ENCODE data around the gene SAA2.
"Not testable (repeated sequence)": the region's sequence is repeated elsewhere in the genome, so short reads cannot be mapped to it uniquely, and the experiment has no call there.

SAA2 gene

GRCh38 chr11:18264035-18264434, 15.6 kb upstream of the SAA2 start:
- Histone ChIP-seq H3K4me1 (ENCODE audit: insufficient read depth, low read length) (no peaks in the 10 kb centered on the region), H3K9me3 (ENCODE audit: control insufficient read depth, insufficient read depth, low read length) (no peaks in the 10 kb centered on the region), H3K9ac (ENCODE audit: low read depth, low read length) (no peak overlapping the region), H3K36me3 (ENCODE audit: insufficient read depth, low read length) (no peaks in the 10 kb centered on the region)

GRCh38 chr11:18262681-18263350, 14.3 kb upstream of the SAA2 start:
- not testable (repeated sequence) for H3K4me1 ChIP-seq (ENCODE audit: insufficient read depth, low read length); H3K36me3 ChIP-seq (ENCODE audit: insufficient read depth, low read length); H3K9me3 ChIP-seq (ENCODE audit: control insufficient read depth, insufficient read depth, low read length); H3K9ac ChIP-seq (ENCODE audit: low read depth, low read length)

- Histone ChIP-seq H3K4me1 (ENCODE audit: insufficient read depth, low read length) (no peaks in the 10 kb centered on the region), H3K36me3 (ENCODE audit: insufficient read depth, low read length) (no peaks in the 10 kb centered on the region), H3K9ac (ENCODE audit: low read depth, low read length) (no peak overlapping the region), H3K9me3 (ENCODE audit: control insufficient read depth, insufficient read depth, low read length) (no peaks in the 10 kb centered on the region)
Observed at GRCh38 chr11:18261721-18262120, 13.3 kb upstream of the SAA2 start.

DNA sequence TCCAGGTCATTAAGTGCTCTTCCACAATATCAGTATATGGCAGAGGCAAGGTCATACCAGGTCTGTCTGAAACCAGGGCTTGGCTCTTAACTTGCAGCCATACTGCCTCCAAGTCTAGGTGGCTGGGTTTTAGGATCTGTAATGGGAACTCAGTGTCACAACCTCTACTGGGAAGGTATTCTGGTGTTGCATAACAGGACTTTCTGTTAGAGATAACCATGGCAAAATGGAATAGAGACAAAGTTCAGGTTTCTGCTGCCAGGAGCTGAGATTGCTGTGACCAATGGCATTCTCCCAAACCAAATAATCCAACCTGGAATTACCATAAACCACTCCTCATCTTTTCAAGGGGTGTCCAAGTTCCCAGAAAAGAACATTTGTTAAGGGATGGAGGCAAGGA, 10.8 kb upstream of the SAA2 start:
- Histone ChIP-seq H3K9ac (ENCODE audit: low read depth, low read length) (no peak overlapping the region), H3K36me3 (ENCODE audit: insufficient read depth, low read length) (no peaks in the 10 kb centered on the region), H3K4me1 (ENCODE audit: insufficient read depth, low read length) (no peaks in the 10 kb centered on the region), H3K9me3 (ENCODE audit: control insufficient read depth, insufficient read depth, low read length) (no peaks in the 10 kb centered on the region)

DNA sequence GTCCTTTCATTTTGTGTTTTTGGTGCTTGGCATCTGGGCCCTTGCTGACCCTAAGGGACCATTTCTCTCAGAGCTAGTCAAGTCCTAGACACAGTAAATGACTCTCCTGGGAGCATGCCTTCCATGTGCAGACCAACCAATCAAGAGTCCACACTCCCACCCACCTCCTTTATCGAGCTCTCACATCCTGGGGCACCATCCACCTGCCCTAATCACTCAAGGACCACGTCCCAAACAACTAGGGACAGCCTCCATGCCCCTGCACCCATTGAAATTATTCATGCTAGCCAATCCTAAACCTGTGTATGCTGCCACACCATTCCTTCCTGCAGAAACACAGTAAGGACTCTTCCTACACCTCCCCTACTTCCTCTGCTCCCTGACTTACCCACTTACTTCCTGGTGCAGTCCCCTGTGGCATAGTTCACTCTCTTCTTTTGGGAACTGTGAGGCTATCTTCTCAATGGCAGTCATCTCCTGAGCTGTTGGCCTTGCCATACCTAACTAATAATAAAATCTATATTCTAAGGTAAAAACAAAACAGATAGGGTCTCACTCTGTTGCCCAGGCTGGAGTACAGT, 6.4 kb upstream of the SAA2 start:
- no peaks in the 10 kb centered on the region for H3K4me1 ChIP-seq (ENCODE audit: insufficient read depth, low read length)
- H3K9ac ChIP-seq (ENCODE audit: low read depth, low read length): no peak overlapping the region
- no peaks in the 10 kb centered on the region for H3K36me3 ChIP-seq (ENCODE audit: insufficient read depth, low read length)
- no peaks in the 10 kb centered on the region for H3K9me3 ChIP-seq (ENCODE audit: control insufficient read depth, insufficient read depth, low read length)

DNA sequence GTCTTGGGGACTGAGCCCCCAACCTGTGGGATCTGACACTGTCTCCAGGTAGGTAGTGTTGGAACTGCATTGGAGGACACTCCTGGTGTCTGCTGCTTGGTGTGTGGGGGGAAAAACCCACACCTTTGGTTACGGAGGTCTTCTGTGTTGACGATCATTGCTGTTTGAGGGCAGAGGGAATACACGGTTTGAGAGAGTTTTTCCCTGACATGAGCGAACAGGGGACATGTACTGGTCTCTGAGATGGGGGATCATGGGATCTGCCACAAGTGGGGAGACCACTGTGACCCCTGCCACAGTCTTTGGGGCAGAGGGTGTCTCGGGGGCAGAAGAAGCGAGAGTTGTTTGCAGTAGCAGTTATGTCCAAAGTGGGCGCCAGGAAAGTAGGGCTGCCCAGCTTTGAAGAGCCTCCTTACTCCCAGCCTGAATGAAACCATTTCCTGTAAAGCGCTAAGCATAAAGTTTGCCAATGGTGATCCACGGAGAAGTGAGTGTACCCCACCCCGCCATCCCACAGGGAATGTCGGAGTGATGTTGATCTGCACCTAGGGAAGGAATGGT, 5.4 kb upstream of the SAA2 start:
- Histone ChIP-seq H3K36me3 (ENCODE audit: insufficient read depth, low read length) (no peaks in the 10 kb centered on the region), H3K4me1 (ENCODE audit: insufficient read depth, low read length) (no peaks in the 10 kb centered on the region), H3K9me3 (ENCODE audit: control insufficient read depth, insufficient read depth, low read length) (no peaks in the 10 kb centered on the region), H3K9ac (ENCODE audit: low read depth, low read length) (no peak overlapping the region)

GRCh38 chr11:18253233-18253632, 4.8 kb upstream of the SAA2 start:
- no peaks in the 10 kb centered on the region for H3K9me3 ChIP-seq (ENCODE audit: control insufficient read depth, insufficient read depth, low read length)
- H3K9ac ChIP-seq (ENCODE audit: low read depth, low read length): no peak overlapping the region
- H3K4me1 ChIP-seq (ENCODE audit: insufficient read depth, low read length): no peaks in the 10 kb centered on the region
- no peaks in the 10 kb centered on the region for H3K36me3 ChIP-seq (ENCODE audit: insufficient read depth, low read length)

DNA sequence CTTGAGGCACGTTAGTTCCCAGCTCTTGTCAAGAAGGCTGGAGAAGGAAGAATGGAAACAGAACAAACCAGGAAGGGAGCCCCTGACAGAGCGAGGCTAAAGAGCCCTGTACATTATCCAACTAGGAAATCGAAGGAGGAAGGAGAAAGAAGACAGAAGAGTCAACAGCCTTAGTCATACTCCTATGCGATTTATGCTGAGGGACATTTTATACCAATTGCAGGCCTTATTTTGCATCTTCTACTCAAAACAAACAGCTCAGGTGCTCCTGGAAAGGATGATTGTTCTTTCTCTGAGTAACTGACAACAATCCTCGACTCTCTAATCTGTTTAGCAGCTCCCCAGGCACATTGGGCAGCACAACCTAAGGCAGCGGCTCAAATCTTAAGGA, 1.3 kb downstream of the SAA2 start:
- H3K4me1 ChIP-seq (ENCODE audit: insufficient read depth, low read length); H3K9ac ChIP-seq (ENCODE audit: low read depth, low read length); H3K9me3 ChIP-seq (ENCODE audit: control insufficient read depth, insufficient read depth, low read length); H3K36me3 ChIP-seq (ENCODE audit: insufficient read depth, low read length): not testable (repeated sequence)

DNA sequence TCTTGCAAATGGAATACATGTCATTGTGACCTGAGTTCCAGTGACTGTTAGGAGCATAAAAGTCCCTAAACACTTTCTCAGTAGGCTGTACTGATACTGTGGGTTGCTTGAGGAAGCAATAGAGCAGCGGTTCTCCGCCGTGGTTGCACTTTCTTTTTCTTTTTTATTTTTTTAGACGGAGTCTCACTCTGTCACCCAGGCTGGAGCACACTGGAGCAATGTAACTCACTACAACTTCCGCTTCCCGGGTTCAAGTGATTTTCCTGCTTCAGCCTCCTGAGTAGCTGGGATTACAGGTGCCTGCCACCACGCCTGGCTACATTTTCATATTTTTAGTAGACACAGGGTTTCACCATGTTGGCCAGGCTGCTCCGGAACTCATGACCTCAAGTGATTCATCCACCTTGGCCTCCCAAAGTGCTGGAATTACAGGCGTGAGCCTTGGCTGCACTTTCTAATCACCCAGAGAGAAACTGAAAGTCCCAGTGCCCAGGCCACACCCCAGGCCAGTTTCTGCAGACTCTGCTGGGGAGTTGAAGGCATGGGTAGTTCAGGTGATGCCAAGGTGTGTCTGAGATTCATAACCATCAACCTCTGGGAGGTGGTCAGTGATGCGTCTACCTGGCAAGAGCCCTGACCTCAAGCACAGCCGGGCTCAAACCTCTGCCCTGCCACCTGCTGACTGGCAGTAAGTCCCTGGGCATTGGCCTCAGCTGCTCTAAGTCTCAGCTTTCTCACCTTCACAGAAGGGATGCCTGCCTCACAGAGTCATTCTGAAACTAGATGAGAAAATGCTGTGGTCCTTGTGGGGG, 1.9 kb downstream of the SAA2 start:
- H3K4me1 ChIP-seq (ENCODE audit: insufficient read depth, low read length); H3K9me3 ChIP-seq (ENCODE audit: control insufficient read depth, insufficient read depth, low read length); H3K36me3 ChIP-seq (ENCODE audit: insufficient read depth, low read length); H3K9ac ChIP-seq (ENCODE audit: low read depth, low read length): not testable (repeated sequence)

- Histone ChIP-seq H3K4me1 (ENCODE audit: insufficient read depth, low read length) (no peaks in the 10 kb centered on the region), H3K9ac (ENCODE audit: low read depth, low read length) (no peak overlapping the region), H3K36me3 (ENCODE audit: insufficient read depth, low read length) (no peaks in the 10 kb centered on the region), H3K9me3 (ENCODE audit: control insufficient read depth, insufficient read depth, low read length) (no peaks in the 10 kb centered on the region)
Observed at GRCh38 chr11:18245396-18245795, 3.1 kb downstream of the SAA2 start.

DNA sequence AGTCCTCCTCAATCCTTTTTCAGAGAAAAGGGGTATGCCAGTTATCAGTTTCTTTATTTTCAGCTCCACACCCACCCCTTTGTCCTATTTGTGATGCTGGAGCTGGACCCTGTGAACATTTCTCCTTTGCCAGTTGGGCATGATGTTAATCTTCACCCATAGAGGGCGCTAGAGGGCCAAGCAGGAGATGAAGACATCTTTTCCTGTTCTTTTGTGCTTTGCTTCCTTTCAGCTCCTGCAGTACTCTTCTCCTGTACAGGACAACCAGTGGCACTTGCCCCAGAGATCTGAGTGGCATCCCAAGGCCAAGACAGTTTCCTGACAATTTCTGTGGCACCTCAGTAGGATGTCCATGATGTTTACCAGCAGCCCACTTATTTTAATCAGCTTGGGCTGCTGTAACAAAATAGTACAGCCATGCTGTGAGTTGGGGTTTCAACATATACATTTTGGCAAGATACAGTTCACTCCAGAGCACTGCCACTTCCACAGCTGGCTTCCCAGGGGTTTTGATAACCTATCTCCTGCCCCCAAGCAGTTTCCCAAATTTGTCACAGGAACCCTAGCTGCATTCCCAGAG, 4.6 kb downstream of the SAA2 start:
- H3K4me1 ChIP-seq (ENCODE audit: insufficient read depth, low read length): no peaks in the 10 kb centered on the region
- no peaks in the 10 kb centered on the region for H3K9me3 ChIP-seq (ENCODE audit: control insufficient read depth, insufficient read depth, low read length)
- no peak overlapping the region for H3K9ac ChIP-seq (ENCODE audit: low read depth, low read length)
- no peaks in the 10 kb centered on the region for H3K36me3 ChIP-seq (ENCODE audit: insufficient read depth, low read length)

- H3K4me1 ChIP-seq (ENCODE audit: insufficient read depth, low read length): no peaks in the 10 kb centered on the region
- no peak overlapping the region for H3K9ac ChIP-seq (ENCODE audit: low read depth, low read length)
- no peaks in the 10 kb centered on the region for H3K9me3 ChIP-seq (ENCODE audit: control insufficient read depth, insufficient read depth, low read length)
- H3K36me3 ChIP-seq (ENCODE audit: insufficient read depth, low read length): no peaks in the 10 kb centered on the region
Observed at GRCh38 chr11:18239655-18240054, 8.8 kb downstream of the SAA2 start.

DNA sequence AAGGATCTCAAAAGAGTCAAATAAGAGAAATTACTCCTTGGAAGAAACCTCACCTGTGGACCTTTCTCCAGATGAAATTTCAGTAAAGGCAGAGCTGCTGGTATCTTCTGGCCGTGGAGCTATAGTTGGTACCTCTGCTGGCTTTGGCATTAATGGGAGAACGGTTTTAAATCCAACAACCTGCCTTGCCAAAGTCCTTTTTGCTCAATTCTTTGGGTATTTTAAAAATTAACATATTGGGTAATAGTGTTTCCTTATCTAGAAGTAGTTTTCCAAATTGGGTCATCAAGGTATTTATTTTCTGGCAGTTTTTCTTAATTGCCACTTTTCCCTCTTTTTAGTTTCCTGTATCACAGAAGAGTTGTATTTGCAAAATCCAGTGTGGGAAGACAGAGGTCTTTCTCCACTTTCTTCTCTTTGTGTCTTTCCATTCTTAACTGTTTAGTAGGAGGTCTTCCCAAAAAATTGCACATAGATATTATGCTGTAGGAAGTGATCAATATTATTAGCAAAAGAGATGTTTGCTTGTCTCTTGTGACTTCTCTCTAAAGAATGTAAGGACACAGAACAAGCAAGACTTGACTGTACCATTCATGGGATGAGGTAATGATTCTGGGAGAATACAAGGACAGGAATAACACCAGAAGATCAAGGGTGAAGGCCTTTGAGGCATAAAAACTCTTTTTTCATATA, 11.7 kb downstream of the SAA2 start, which contains the start of gene SAA4:
TSS of gene SAA4 (minus strand) at position 139 of the 693 bp plus-strand sequence. CDS start 876 bp downstream, outside the sequence.
- Histone ChIP-seq H3K9ac (ENCODE audit: low read depth, low read length) (no peak within 1 kb of the TSS), H3K9me3 (ENCODE audit: control insufficient read depth, insufficient read depth, low read length) (no peaks in the 10 kb centered on the region), H3K4me1 (ENCODE audit: insufficient read depth, low read length) (no peaks in the 10 kb centered on the region), H3K36me3 (ENCODE audit: insufficient read depth, low read length) (no peaks in the 10 kb centered on the region)
